ENCODE results near the gene COMMD1. TPM values are rescaled to one million over a fixed set of nuclear protein-coding genes. Genes with fewer than 3 reads are reported as not detected.

COMMD1 gene
- total and polyA plus RNA-seq, 9 donors: 25.4 to 48.8 (median 33.3) TPM

GRCh38 chr2:61959381-61960293, 54.2 kb downstream of the COMMD1 start:
- Histone ChIP-seq H3K4me1 (ENCODE audit: insufficient read depth) (no peaks in the 10 kb centered on the region), H3K27ac (no peak overlapping the region), H3K9me3 (no peaks in the 10 kb centered on the region), H3K27me3 (no peaks in the 10 kb centered on the region), H3K36me3 (no peaks in the 10 kb centered on the region), H3K4me3 (no peak overlapping the region)
- WGBS, 3 donors: 93 to 95% (median 95%) methylated on average over 7 of the region's 7 CpGs
- TF ChIP-seq EP300 (IDR thresholded peaks at IDR 0.05) (no peak), CTCF (IDR thresholded peaks at IDR 0.05) (no peak), POLR2A (IDR thresholded peaks at IDR 0.05) (no peak)
- no peak for DNase-seq
- intact Hi-C loops (cut with DNase I): no loop called here

GRCh38 chr2:61961231-61961901, 55.9 kb downstream of the COMMD1 start:
- 95 to 97% (median 97%) methylated on average over 2 of the region's 2 CpGs for WGBS, 3 donors
- TF ChIP-seq CTCF (IDR thresholded peaks at IDR 0.05) (no peak), EP300 (IDR thresholded peaks at IDR 0.05) (no peak), POLR2A (IDR thresholded peaks at IDR 0.05) (no peak)
- Histone ChIP-seq H3K27me3 (no peaks in the 10 kb centered on the region), H3K27ac (no peak overlapping the region), H3K4me1 (ENCODE audit: insufficient read depth) (no peaks in the 10 kb centered on the region), H3K4me3 (no peak overlapping the region), H3K9me3 (no peaks in the 10 kb centered on the region), H3K36me3 (no peaks in the 10 kb centered on the region)
- intact Hi-C loops (cut with DNase I): no loop called here
- DNase-seq: no peak

- no peak overlapping the region for H3K4me3 ChIP-seq
- DNase-seq: no peak
- no peaks in the 10 kb centered on the region for H3K36me3 ChIP-seq
- no peak for TF ChIP-seq EP300 (IDR thresholded peaks at IDR 0.05)
- TF ChIP-seq POLR2A (IDR thresholded peaks at IDR 0.05): no peak
- TF ChIP-seq CTCF (IDR thresholded peaks at IDR 0.05): no peak
- WGBS, 3 donors: 71 to 80% (median 72%) methylated on average over 5 of the region's 5 CpGs
- H3K4me1 ChIP-seq (ENCODE audit: insufficient read depth): no peaks in the 10 kb centered on the region
- intact Hi-C loops (cut with DNase I): no loop called here
- no peaks in the 10 kb centered on the region for H3K27me3 ChIP-seq
- no peaks in the 10 kb centered on the region for H3K9me3 ChIP-seq
- H3K27ac ChIP-seq: no peak overlapping the region
Measured at GRCh38 chr2:61962095-61962984, 56.9 kb downstream of the COMMD1 start.

- Histone ChIP-seq H3K9me3 (no peaks in the 10 kb centered on the region), H3K27ac (no peak overlapping the region), H3K27me3 (no peaks in the 10 kb centered on the region), H3K36me3 (no peaks in the 10 kb centered on the region), H3K4me3 (no peak overlapping the region), H3K4me1 (ENCODE audit: insufficient read depth) (no peaks in the 10 kb centered on the region)
- intact Hi-C loops (cut with DNase I): no loop called here
- DNase-seq: no peak
- WGBS, 3 donors: 95 to 96% (median 95%) methylated on average over 2 of the region's 2 CpGs
- no peak for TF ChIP-seq CTCF (IDR thresholded peaks at IDR 0.05)
- no peak for TF ChIP-seq EP300 (IDR thresholded peaks at IDR 0.05)
- TF ChIP-seq POLR2A (IDR thresholded peaks at IDR 0.05): no peak
Measured at GRCh38 chr2:61966087-61966727, 60.7 kb downstream of the COMMD1 start.

Measured in ovary (tissue), 9 donors.